Caco-2 (cell line): ENCODE data around the gene CFAP43. TPM values are rescaled to one million over a fixed set of nuclear protein-coding genes. Genes with fewer than 3 reads are reported as not detected.

ENCODE experiments used
- BruUV-seq: library from RNA; stranded (reverse); fragments of 400-500 nt; replicated peaks from 2 replicates; lab custom pipeline; 2021; lab: Mats Ljungman, UMichigan
- CTCF ChIA-PET: fragments of 300-600 bp; sonication (Branson Sonifier 250); formaldehyde crosslinking; loops from one replicate; lab custom pipeline; 2022; ENCODE audit warnings: antibody characterized with exemption; lab: Charles Lee
- POLR2A ChIA-PET: fragments of 300-600 bp; sonication (Branson Sonifier 250); formaldehyde crosslinking; loops from one replicate; lab custom pipeline; 2022; ENCODE audit warnings: antibody characterized with exemption; lab: Charles Lee
- DNase-seq, 2 experiments: peaks; one replicate each; pipeline versions ENCODE4 v3.0.0 to v3.0.0-alpha.2; 2020 to 2022
- H3K27me3 ChIP-seq: replicated peaks from 2 replicates; pipeline ENCODE4 v1.6.0; 2011; ENCODE audit warnings: low read length; ENCODE audit not compliant: control insufficient read depth, insufficient read depth
- H3K36me3 ChIP-seq: 2 replicates; pipeline ENCODE4 v1.5.1; 2011; ENCODE audit warnings: low read length; ENCODE audit not compliant: control insufficient read depth, insufficient read depth
- H3K4me1 ChIP-seq: fragments of 250-450 bp; sonication (Bioruptor Pico); 2 replicates; pipeline ENCODE4 v1.5.1; 2020; ENCODE audit warnings: mild to moderate bottlenecking
- H3K4me3 ChIP-seq: 2 replicates; pipeline ENCODE4 v1.5.1; 2011; ENCODE audit warnings: low read depth, mild to moderate bottlenecking, control low read depth, low read length
- H3K9me3 ChIP-seq: fragments of 250-450 bp; sonication (Bioruptor Pico); 2 replicates; pipeline ENCODE4 v1.5.1; 2020; ENCODE audit warnings: mild to moderate bottlenecking, moderate library complexity
- H3K27ac Mint-ChIP-seq: one replicate; pipeline ENCODE4 v1.8.0; 2022; ENCODE audit warnings: mixed read lengths; ENCODE audit not compliant: unreplicated experiment
- H3K27me3 Mint-ChIP-seq: one replicate; pipeline ENCODE4 v1.8.0; 2022; ENCODE audit warnings: mixed read lengths; ENCODE audit not compliant: insufficient read depth, unreplicated experiment
- H3K36me3 Mint-ChIP-seq: one replicate; pipeline ENCODE4 v1.8.0; 2022; ENCODE audit warnings: mild to moderate bottlenecking, mixed read lengths; ENCODE audit not compliant: insufficient read depth, unreplicated experiment
- H3K4me1 Mint-ChIP-seq: one replicate; pipeline ENCODE4 v1.8.0; 2022; ENCODE audit warnings: low read depth, mixed read lengths; ENCODE audit not compliant: unreplicated experiment
- H3K4me3 Mint-ChIP-seq: one replicate; pipeline ENCODE4 v1.8.0; 2022; ENCODE audit warnings: mild to moderate bottlenecking, moderate library complexity, mixed read lengths; ENCODE audit not compliant: unreplicated experiment
- H3K9me3 Mint-ChIP-seq: one replicate; pipeline ENCODE4 v1.8.0; 2022; ENCODE audit warnings: mixed read lengths; ENCODE audit not compliant: unreplicated experiment
- CTCF ChIP-seq, 2 experiments: fragments of 200-600 bp in 1 of 2; IDR thresholded peaks; 1 replicate in 1 of 2; 2 replicates in 1 of 2; pipeline versions ENCODE4 v1.5.1 to v1.8.0; 2011 to 2022; ENCODE audit warnings: antibody characterized with exemption in 1 of 2, control low read depth in 1 of 2, inconsistent platforms in 1 of 2, low read depth in 1 of 2, low read length in 1 of 2, mild to moderate bottlenecking in 1 of 2, moderate library complexity in 1 of 2; ENCODE audit not compliant: insufficient read depth in 1 of 2, severe bottlenecking in 1 of 2, unreplicated experiment in 1 of 2
- intact Hi-C: fragments of 100-400 bp; cut with micrococcal nuclease; formaldehyde crosslinking; loops from one replicate; pipeline ENCODE4 v1.10.0; 2022; ENCODE audit not compliant: unreplicated experiment
- total RNA-seq: library from RNA; stranded (reverse); gene quantifications from 2 replicates; pipeline ENCODE4 v1.2.3, GENCODE V29; 2022

The CFAP43 gene
- total RNA-seq, 1 experiment from 2014 or later, result 0.52 TPM

GRCh38 chr10:104254493-104255310 is 22.5 kb upstream of the CFAP43 start, which contains the start of gene GSTO1:
Gene GSTO1 (plus strand): TSS chr10:104254892. CDS start chr10:104254929, 37 bp downstream.
- H3K4me3 Mint-ChIP-seq, result peak within 1 kb of the TSS; percentile 81
- no peaks in the 10 kb centered on the region for H3K9me3 Mint-ChIP-seq
- BruUV-seq, result no TSS peak
- DNase-seq, result peak; percentile 71 to 80
- Histone ChIP-seq H3K4me3 (peak within 1 kb of the TSS; percentile 83), H3K4me1 (peaks cover 47% of the 10 kb centered on the region), H3K9me3 (no peaks in the 10 kb centered on the region), H3K36me3 (no peaks in the 10 kb centered on the region), H3K27me3 (no peaks in the 10 kb centered on the region)
- ChIA-PET CTCF (interaction anchor here (0.7 to 3.3 kb wide), 2 partner anchors 9 to 133 kb away, joined by 3 to 14 read pairs; partner anchors contain the start of gene SFR1), POLR2A (interaction anchor here (0.5 to 1.7 kb wide), 5 partner anchors 9 to 134 kb away, joined by 3 to 19 read pairs (median 5); partner anchors contain the start of genes CFAP43 and GSTO2)
- peak within 1 kb of the TSS; percentile 73 for H3K27ac Mint-ChIP-seq
- peak in 1 of 2 experiments; percentile 1 for TF ChIP-seq CTCF (IDR thresholded peaks at IDR 0.05; ENCODE audit: insufficient read depth in 1 of 2, low read depth in 1 of 2, low read length in 1 of 2, severe bottlenecking in 1 of 2, unreplicated experiment in 1 of 2)
- H3K27me3 Mint-ChIP-seq, result no peaks in the 10 kb centered on the region
- intact Hi-C loops, result loop anchor here (1.0 to 2.0 kb wide), 2 partner anchors 15 to 34 kb away; partner anchors contain the start of gene GSTO2
- H3K4me1 Mint-ChIP-seq, result peaks cover 39% of the 10 kb centered on the region
- peaks cover 32% of the 10 kb centered on the region for H3K36me3 Mint-ChIP-seq

- H3K4me3 Mint-ChIP-seq, result peak overlapping the region; percentile 81
- CTCF ChIA-PET, result interaction anchor here (0.6 to 3.3 kb wide), 3 partner anchors 52 to 365 kb away, joined by 3 to 14 read pairs (median 5); partner anchors contain the start of gene SFR1
These were observed 21.6 kb upstream of the CFAP43 start for GRCh38 chr10:104253606-104254410.

More at GRCh38 chr10:104253606-104254410, 21.6 kb upstream of the CFAP43 start:
- Mint-ChIP-seq H3K36me3 (peaks cover 23% of the 10 kb centered on the region), H3K4me1 (peaks cover 40% of the 10 kb centered on the region), H3K9me3 (no peaks in the 10 kb centered on the region), H3K27ac (peak overlapping the region; percentile 73), H3K27me3 (no peaks in the 10 kb centered on the region)
- intact Hi-C loops, result loop anchor here (1.0 to 2.0 kb wide), 5 partner anchors 11 to 132 kb away; partner anchors contain the start of genes CFAP43, GSTO2 and SFR1
- BruUV-seq, result no TSS peak
- Histone ChIP-seq H3K27me3 (no peaks in the 10 kb centered on the region), H3K4me3 (peak overlapping the region; percentile 83), H3K9me3 (no peaks in the 10 kb centered on the region), H3K36me3 (no peaks in the 10 kb centered on the region), H3K4me1 (peaks cover 47% of the 10 kb centered on the region)
- no peak for DNase-seq
- POLR2A ChIA-PET, result interaction anchor here (0.8 to 1.7 kb wide), 6 partner anchors 8 to 22 kb away, joined by 3 to 19 read pairs (median 4); partner anchors contain the start of genes CFAP43 and GSTO2
- TF ChIP-seq CTCF (IDR thresholded peaks at IDR 0.05; ENCODE audit: insufficient read depth in 1 of 2, low read depth in 1 of 2, low read length in 1 of 2, severe bottlenecking in 1 of 2, unreplicated experiment in 1 of 2), result no peak
